HG02981 (cell line): Measurements from ENCODE around the gene CCDC152.
"Not testable (repeated sequence)": the region's sequence is repeated elsewhere in the genome, so short reads cannot be mapped to it uniquely, and the experiment has no call there.

Source experiments
- ATAC-seq: cut with Tn5 transposase; IDR thresholded peaks from one replicate; pipeline ENCODE4 v1.9.1; 2021; ENCODE audit warnings: mild to moderate bottlenecking, moderate library complexity; ENCODE audit not compliant: unreplicated experiment

CCDC152 gene

DNA sequence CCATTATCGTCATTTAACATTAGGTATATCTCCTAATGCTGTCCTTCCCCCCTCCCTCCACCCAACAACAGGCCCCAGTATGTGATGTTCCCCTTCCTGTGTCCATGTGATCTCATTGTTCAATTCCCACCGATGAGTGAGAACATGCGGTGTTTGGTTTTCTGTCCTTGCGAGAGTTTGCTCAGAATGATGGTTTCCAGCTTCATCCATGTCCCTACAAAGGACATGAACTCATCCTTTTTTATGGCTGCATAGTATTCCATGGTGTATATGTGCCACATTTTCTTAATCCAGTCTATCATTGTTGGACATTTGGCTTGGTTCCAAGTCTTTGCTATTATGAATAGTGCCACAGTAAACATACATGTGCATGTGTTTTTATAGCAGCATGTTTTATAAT lies 87.8 kb downstream of the CCDC152 start:
- ATAC-seq, result not testable (repeated sequence)

DNA sequence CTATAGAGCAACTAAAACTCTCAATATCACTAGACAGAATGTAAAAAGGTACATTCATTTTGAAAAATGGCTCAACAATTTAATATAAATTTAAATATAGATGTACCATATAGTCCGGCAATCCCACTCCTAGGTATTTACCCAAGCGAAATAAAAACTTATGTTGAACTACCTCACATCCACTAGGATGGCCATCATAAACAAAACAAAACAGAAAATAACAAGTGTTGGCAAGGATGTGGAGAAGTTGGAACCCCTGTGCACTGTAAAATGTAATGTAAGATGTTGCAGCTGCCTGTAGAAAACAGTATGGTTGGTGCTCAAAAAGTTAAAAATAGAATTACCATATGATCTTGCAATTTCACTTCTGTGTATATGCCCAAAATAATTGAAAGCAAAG lies 91.9 kb downstream of the CCDC152 start:
- ATAC-seq, result no peak

DNA sequence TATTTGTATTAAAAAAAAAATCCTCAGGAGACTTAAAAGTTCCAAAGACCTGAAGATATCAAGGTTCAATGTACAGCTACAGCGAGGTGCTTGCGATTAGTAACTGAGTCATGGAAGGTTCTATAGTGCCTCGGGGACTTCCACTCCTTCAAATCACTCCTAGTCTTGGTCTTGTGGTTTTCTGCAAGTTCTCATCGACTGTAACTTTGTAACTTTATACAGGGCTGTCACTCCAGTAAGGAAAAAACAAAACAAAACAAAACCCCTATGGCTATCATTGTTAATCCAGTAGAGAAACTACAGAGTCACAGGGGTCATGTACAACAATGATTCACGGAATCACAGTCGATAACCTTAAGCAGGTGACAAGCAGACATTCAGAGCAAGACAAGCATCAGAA lies 94.9 kb downstream of the CCDC152 start:
- no peak for ATAC-seq
